ENCODE data around the gene NKAPD1. TPM values are rescaled to one million over a fixed set of nuclear protein-coding genes. Genes with fewer than 3 reads are reported as not detected.
"Not testable (repeated sequence)": the region's sequence is repeated elsewhere in the genome, so short reads cannot be mapped to it uniquely, and the experiment has no call there.

The NKAPD1 gene
- 11.8 TPM for total RNA-seq

GRCh38 chr11:112073941-112074811 is at the start of gene NKAPD1, which contains the start of gene PIH1D2:
NKAPD1 (plus strand) TSS chr11:112074299; CDS start chr11:112075575, 1,276 bp downstream.
PIH1D2 (minus strand) TSS chr11:112074017; CDS start chr11:112073174, 843 bp downstream.
- ATAC-seq: peak; percentile 87

GRCh38 chr11:112024773-112025678 is 49.1 kb upstream of the NKAPD1 start, which contains the start of gene DLAT:
DLAT (plus strand) TSS chr11:112025408; CDS start chr11:112025473, 65 bp downstream.
- ATAC-seq: peak; percentile 97

DNA sequence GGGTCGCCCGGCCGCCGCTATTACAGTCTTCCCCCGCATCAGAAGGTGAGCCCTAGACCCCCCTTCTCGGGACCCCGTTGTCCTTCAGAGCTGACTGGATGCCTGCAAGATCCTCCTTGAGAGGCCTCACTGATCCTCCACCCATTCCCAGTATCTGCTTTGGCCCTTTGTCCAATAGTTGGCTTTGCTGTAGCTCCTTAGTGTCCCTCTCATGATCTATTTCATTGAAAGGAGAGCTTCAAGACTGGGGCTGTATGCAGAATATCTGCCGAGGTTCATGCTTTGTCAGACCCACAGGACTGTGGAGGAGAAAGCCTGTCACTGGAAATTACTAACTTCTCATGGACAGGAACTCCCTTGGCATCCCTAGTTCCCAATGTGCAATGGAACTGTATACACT is 48.4 kb upstream of the NKAPD1 start:
- ATAC-seq: peak; percentile 38

DNA sequence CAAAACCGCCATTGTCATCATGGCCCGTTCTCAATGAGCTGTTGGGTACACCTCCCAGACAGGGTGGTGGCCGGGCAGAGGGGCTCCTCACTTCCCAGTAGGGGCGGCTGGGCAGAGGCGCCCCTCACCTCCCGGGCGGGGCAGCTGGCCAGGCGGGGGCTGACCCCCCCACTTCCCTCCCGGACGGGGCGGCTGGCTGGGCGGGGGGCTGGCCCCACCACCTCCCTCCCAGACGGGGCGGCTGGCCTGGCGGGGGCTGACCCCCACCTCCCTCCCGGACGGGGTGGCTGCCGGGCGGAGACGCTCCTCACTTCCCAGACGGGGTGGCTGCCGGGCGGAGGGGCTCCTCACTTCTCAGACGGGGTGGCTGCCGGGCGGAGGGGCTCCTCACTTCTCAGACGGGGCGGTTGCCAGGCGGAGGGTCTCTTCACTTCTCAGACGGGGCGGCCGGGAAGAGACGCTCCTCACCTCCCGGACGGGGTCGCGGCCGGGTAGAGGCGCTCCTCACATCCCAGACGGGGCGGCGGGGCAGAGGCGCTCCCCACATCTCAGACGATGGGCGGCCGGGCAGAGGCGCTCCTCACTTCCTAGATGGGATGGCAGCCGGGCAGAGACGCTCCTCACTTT is 47.2 kb upstream of the NKAPD1 start:
- not testable (repeated sequence) for ATAC-seq

- no peak for ATAC-seq
These were observed 44.6 kb upstream of the NKAPD1 start for GRCh38 chr11:112029460-112029859.

GRCh38 chr11:112033902-112034301 is 40.2 kb upstream of the NKAPD1 start:
- ATAC-seq: no peak

DNA sequence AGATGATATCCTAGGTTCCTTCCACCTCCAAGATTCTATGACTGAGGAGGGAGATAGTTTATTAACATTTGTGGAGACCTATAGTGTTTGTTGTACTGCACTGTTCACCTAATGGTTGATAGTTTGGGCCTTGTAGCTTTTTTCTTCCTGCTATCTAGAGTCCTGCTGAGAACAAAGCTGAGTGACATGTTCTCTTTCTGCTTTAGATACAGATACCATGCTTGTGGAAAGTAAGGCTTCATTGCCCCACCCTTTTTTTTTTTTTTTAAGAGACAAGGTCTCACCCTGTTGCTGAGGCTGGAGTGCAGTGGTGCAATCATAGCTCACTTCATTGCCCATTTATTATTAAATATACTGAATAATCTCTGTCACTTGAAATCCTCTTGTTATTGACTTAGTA is 36.6 kb upstream of the NKAPD1 start:
- ATAC-seq: peak; percentile 13

- no peak for ATAC-seq
These were observed 31.7 kb upstream of the NKAPD1 start for GRCh38 chr11:112042161-112042960.

DNA sequence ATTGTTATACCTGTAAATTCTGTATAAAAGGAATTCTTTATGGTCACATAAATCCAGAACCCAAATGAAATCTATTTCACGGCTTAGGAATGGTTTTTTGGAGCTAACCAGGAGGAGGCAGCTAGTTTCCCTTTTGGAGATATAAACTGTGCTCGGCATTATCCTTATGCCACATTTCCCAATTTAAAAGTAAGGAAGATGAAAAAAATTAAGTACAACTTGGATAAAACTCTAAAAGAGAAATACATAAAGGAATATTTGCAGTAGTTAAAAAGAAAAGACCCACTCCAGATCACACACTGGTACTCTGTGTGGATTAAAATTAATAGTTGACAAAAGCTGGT is 31.2 kb upstream of the NKAPD1 start:
- ATAC-seq: no peak

- no peak for ATAC-seq
These were observed 29.1 kb upstream of the NKAPD1 start for GRCh38 chr11:112044961-112045360.

- not testable (repeated sequence) for ATAC-seq
These were observed 27.5 kb upstream of the NKAPD1 start for GRCh38 chr11:112046647-112047046.

DNA sequence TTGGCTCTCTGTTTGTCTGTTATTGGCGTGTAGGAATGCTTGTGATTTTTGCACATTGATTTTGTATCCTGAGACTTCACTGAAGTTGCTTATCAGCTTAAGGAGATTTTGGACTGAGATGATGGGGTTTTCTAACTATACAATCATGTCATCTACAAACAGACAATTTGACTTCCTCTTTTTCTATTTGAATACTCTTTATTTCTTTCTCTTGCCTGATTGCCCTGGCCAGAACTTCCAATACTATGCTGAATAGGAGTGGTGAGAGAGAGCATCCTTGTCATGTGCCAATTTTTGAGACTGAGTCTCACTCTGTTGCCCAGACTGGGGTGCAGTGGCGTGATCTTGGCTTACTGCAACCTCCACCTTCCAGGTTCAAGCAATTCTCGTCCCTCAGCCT is 25.8 kb upstream of the NKAPD1 start:
- ATAC-seq: not testable (repeated sequence)

- ATAC-seq: peak; percentile 52
These were observed 24.3 kb upstream of the NKAPD1 start for GRCh38 chr11:112049777-112050176.

DNA sequence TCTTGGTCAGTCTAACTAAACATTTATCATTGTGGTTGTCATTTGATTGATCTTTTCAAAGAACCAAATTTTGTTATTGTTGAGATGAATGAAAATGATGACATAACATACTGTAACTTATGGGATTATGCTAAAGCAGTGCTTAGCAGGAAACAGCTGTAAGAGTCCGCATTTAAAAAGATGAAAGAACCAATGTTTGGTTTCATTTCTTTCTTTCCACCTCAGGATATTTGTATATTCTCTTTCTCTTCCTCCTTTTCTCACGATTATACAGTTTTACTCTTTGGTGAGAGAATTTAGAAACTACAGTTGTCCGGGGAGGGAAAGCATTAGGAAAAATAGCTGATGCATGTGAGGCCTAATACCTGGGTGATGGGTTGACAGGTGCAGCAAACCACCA is 23.4 kb upstream of the NKAPD1 start:
- no peak for ATAC-seq

DNA sequence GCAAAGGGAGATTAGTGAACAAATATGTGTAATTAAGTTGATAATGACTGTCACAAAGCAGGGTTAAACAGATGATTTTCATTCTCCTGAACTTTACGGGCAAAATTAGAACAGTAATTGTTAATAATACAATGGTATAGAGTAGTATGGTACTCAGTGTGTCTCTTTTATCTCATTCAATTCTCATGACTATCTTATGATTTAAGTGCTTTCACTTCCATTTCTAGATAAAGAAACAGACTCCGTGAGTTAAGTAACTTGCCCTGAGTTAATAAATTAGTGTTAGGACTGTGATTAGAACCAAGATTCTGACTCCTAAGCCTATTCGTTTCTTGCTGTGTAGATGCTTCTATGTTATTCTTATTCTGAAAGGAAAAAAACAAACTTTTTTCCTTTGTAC is 22.3 kb upstream of the NKAPD1 start:
- ATAC-seq: no peak

GRCh38 chr11:112057170-112057569 is 16.9 kb upstream of the NKAPD1 start:
- no peak for ATAC-seq

- ATAC-seq: no peak
These were observed 16.0 kb upstream of the NKAPD1 start for GRCh38 chr11:112058103-112058502.

DNA sequence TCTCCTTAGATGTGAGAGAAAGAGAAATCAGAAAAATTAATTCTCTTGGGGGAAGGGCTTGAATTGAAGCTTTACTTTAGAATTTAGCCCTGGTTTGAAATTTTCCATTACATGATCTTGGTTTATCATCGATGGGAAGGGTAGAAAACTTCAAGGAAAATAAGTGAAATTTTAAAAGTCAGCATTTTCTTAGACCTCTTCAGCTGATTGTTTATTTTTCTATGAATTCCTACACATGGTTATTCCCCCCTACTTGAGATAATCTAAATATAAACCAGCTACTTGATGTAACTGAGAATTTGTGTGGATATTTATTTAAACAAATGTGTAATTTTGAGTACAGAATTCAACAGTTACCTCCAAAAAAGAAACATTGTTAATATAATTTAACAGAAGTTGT is 11.2 kb upstream of the NKAPD1 start:
- ATAC-seq: no peak

GRCh38 chr11:112082729-112083128 is 8.6 kb downstream of the NKAPD1 start:
- ATAC-seq: no peak

- ATAC-seq: peak; percentile 64
These were observed 11.8 kb downstream of the NKAPD1 start for GRCh38 chr11:112085822-112086421.

- peak; percentile 95 for ATAC-seq
These were observed 12.5 kb downstream of the NKAPD1 start, which contains the start of the genes SDHD and TIMM8B for GRCh38 chr11:112086422-112087191. SDHD (plus strand) TSS chr11:112086873; CDS start chr11:112086908, 35 bp downstream. TIMM8B (minus strand) TSS chr11:112086756; CDS start chr11:112086723, 33 bp downstream.

Measured in esophagus mucosa (tissue), 1 donor.